ENCODE data around the gene CEP192.

DNA sequence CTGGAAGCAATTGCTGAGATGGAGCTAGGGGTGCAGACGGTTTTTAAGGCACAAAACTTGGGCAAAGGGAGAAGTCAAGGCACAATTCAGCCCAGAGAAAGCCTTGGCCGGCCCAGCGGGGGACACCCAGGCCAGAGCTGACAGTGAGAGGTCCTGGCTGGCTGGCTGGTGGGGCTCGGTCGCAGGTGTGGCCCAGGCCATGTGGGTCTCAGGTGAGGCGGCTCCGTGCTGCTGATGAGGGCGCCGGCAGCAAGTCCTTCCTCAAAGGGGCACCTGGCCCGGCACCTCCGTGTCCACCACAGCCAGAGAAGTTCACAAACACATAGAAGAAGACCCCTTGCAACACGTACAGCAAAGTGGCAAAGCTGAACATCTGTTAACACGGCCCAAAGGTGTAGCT lies 173.2 kb downstream of the CEP192 start:
- TF ChIP-seq, protein P1, sequence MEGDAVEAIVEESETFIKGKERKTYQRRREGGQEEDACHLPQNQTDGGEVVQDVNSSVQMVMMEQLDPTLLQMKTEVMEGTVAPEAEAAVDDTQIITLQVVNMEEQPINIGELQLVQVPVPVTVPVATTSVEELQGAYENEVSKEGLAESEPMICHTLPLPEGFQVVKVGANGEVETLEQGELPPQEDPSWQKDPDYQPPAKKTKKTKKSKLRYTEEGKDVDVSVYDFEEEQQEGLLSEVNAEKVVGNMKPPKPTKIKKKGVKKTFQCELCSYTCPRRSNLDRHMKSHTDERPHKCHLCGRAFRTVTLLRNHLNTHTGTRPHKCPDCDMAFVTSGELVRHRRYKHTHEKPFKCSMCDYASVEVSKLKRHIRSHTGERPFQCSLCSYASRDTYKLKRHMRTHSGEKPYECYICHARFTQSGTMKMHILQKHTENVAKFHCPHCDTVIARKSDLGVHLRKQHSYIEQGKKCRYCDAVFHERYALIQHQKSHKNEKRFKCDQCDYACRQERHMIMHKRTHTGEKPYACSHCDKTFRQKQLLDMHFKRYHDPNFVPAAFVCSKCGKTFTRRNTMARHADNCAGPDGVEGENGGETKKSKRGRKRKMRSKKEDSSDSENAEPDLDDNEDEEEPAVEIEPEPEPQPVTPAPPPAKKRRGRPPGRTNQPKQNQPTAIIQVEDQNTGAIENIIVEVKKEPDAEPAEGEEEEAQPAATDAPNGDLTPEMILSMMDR (IDR thresholded peaks at IDR 0.05) = no peak
- no peak for TF ChIP-seq EZH2 (IDR thresholded peaks at IDR 0.05)
